Vagina (tissue), 2 donors: ENCODE data around the gene YWHAH.

Experiments
- POLR2A ChIP-seq, 2 donors: fragments of 450-650 bp; IDR thresholded peaks; one replicate each; pipeline ENCODE4 v1.6.1; 2017; ENCODE audit warnings: antibody characterized with exemption in 2 of 2, mild to moderate bottlenecking in 2 of 2, moderate library complexity in 2 of 2
- POLR2AphosphoS5 ChIP-seq, 2 donors: sonication (generic); formaldehyde crosslinking; IDR thresholded peaks; one replicate each; pipeline ENCODE4 v1.9.0; 2017; ENCODE audit warnings: antibody characterized with exemption in 2 of 2, mild to moderate bottlenecking in 2 of 2, low read depth in 1 of 2; ENCODE audit not compliant: insufficient read depth in 1 of 2
- TF ChIP-seq, protein P1 (sequence below), 3 experiments: fragments of 450-650 bp in 2 of 3; fragments of 200-600 bp in 1 of 3; sonication (generic) in 1 of 3; IDR thresholded peaks; one replicate each; pipeline ENCODE4 v1.5.1; 2017 to 2019; ENCODE audit warnings: antibody characterized with exemption in 3 of 3, mild to moderate bottlenecking in 2 of 3, moderate library complexity in 2 of 3

DNA sequence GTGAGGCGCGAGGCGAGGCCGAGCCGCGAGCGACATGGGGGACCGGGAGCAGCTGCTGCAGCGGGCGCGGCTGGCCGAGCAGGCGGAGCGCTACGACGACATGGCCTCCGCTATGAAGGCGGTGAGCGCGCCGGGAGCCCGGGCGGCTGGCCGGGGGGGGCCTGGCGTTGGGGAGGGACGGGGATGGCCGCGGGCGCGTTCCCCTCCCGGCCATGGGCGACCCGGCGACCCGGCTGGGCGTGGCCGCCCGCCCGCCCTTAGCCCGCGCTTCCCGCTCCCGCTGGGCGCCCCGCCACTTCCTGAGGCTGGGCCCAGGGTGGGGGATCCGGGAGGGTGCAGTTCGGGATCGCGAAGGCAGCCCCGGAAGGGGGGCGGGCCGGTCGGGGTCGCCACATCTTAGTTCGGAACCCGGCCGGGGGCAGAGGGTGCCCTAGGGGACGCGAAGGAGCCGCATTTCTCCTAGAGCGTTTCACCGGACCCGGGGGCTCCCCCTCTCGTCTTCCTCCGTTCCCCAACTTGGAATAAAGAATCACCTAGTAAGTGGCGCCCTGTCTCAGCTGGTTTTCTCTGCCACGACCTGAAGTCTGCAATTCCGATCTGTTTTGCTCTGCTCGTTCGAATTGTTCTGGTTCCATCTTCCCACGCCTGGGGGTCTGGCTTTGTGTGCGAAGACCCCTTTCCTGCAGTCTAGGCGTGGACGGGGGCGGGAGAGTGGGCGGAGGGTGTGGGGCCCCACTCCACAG is 536 bp downstream of the YWHAH start:
- TF ChIP-seq, protein P1, sequence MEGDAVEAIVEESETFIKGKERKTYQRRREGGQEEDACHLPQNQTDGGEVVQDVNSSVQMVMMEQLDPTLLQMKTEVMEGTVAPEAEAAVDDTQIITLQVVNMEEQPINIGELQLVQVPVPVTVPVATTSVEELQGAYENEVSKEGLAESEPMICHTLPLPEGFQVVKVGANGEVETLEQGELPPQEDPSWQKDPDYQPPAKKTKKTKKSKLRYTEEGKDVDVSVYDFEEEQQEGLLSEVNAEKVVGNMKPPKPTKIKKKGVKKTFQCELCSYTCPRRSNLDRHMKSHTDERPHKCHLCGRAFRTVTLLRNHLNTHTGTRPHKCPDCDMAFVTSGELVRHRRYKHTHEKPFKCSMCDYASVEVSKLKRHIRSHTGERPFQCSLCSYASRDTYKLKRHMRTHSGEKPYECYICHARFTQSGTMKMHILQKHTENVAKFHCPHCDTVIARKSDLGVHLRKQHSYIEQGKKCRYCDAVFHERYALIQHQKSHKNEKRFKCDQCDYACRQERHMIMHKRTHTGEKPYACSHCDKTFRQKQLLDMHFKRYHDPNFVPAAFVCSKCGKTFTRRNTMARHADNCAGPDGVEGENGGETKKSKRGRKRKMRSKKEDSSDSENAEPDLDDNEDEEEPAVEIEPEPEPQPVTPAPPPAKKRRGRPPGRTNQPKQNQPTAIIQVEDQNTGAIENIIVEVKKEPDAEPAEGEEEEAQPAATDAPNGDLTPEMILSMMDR (IDR thresholded peaks at IDR 0.05) = no peak
- no peak for TF ChIP-seq POLR2A (IDR thresholded peaks at IDR 0.05)
- peak in 1 of 2 donors; percentile 55 for TF ChIP-seq POLR2AphosphoS5 (IDR thresholded peaks at IDR 0.05; ENCODE audit: insufficient read depth in 1 of 2, low read depth in 1 of 2)
